ENCODE data around the gene HNRNPLL.

HNRNPLL gene

GRCh38 chr2:38515155-38516074 lies 87.3 kb downstream of the HNRNPLL start:
- H3K4me3 ChIP-seq (ENCODE audit: low read depth, low read length), result peak overlapping the region; percentile 56
- peak; percentile 87 for DNase-seq (ENCODE audit: low read depth)
- no peak for TF ChIP-seq MYC (IDR thresholded peaks at IDR 0.05; ENCODE audit: low read depth, low read length)
- TF ChIP-seq, protein P1, sequence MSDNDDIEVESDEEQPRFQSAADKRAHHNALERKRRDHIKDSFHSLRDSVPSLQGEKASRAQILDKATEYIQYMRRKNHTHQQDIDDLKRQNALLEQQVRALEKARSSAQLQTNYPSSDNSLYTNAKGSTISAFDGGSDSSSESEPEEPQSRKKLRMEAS (IDR thresholded peaks at IDR 0.05; ENCODE audit: low read depth, low read length), result 0 out of 2 replicates have a peak, but pooled peaks have one; percentile 7

DNA sequence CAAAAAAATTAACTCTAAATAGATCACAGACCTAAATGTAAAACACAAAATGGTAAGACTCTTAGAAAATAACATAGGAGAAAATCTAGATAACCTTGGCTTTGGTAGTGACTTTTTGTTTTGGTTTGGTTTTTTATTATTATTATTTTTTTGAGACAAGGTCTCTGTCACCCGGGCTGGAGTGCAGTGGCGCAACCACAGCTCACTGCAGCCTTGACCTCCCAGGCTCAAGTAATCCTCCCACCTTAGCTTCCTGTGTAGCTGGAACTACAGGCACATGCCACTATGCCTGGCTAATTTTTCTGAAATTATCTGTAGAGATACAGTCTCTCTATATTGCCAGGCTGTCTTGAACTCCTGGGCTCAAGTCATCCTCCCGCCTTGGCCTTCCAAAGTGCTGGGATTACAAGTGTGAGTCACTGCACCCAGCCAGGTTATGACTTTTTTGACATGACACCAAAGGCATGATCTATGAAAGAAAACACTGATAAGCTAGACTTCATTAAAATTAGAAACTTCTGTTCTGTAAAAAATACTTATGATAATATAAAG lies 88.0 kb downstream of the HNRNPLL start:
- peak; percentile 68 for DNase-seq (ENCODE audit: low read depth)
- TF ChIP-seq POLR2A (IDR thresholded peaks at IDR 0.05; ENCODE audit: extremely low read depth, insufficient read length) (no peak), MYC (IDR thresholded peaks at IDR 0.05; ENCODE audit: low read depth, low read length) (no peak)
- TF ChIP-seq, protein P2, sequence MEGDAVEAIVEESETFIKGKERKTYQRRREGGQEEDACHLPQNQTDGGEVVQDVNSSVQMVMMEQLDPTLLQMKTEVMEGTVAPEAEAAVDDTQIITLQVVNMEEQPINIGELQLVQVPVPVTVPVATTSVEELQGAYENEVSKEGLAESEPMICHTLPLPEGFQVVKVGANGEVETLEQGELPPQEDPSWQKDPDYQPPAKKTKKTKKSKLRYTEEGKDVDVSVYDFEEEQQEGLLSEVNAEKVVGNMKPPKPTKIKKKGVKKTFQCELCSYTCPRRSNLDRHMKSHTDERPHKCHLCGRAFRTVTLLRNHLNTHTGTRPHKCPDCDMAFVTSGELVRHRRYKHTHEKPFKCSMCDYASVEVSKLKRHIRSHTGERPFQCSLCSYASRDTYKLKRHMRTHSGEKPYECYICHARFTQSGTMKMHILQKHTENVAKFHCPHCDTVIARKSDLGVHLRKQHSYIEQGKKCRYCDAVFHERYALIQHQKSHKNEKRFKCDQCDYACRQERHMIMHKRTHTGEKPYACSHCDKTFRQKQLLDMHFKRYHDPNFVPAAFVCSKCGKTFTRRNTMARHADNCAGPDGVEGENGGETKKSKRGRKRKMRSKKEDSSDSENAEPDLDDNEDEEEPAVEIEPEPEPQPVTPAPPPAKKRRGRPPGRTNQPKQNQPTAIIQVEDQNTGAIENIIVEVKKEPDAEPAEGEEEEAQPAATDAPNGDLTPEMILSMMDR (IDR thresholded peaks at IDR 0.05; ENCODE audit: low read depth, low read length), result no peak
- TF ChIP-seq, protein P1 (IDR thresholded peaks at IDR 0.05; ENCODE audit: low read depth, low read length), result no peak
- H3K4me3 ChIP-seq (ENCODE audit: low read depth, low read length), result peak overlapping the region; percentile 56

DNA sequence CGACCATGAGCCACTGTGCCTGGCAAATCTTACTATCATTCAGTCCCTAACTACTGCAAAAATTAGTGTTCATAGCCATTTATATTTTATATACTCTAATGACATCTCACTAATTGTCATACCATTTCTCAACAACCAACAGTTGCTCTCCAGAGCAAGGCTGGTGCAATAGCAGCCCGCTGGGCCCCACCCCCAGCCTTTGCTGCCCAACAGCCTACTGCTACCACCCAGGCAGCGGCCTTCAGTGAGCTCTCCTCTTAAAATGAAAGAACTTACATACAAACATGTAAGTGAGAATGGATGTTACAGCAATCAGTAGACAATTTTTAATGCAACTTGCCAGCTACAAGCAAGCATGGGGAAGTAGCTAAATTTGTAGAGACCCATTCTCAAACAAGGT lies 90.5 kb downstream of the HNRNPLL start:
- TF ChIP-seq, protein P1 (IDR thresholded peaks at IDR 0.05; ENCODE audit: low read depth, low read length), result no peak
- TF ChIP-seq POLR2A (IDR thresholded peaks at IDR 0.05; ENCODE audit: extremely low read depth, insufficient read length) (no peak), MYC (IDR thresholded peaks at IDR 0.05; ENCODE audit: low read depth, low read length) (no peak)
- TF ChIP-seq, protein P2 (IDR thresholded peaks at IDR 0.05; ENCODE audit: low read depth, low read length), result no peak
- peak; percentile 77 for DNase-seq (ENCODE audit: low read depth)
- no peak overlapping the region for H3K4me3 ChIP-seq (ENCODE audit: low read depth, low read length)

Measured in NB4 (cell line).